ENCODE data around the gene IL15RA.

IL15RA gene

DNA sequence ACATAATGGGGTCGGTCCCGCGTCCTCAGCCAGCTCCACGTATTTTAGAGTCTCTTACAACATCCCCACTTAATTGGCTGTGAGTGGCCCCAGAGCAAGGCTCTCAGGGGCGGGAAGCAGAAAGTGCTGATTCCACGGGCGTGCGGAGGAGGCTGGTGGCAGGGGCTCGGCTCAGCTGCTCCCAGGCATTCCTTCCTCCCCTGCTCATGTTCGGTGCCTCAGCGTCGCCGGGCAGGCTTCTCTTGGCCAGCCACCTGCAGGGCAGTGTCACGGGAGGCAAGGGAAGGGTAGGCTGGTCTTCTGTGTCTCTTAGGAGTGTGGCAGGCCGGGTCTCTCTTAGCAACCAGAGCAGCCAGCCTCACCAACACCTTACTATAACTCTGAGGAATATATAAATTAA is 33.8 kb downstream of the IL15RA start:
- ChIA-PET POLR2A (no interaction called here), CTCF (no interaction called here)
- DNase-seq (ENCODE audit: extremely low spot score): no peak
- no peak for TF ChIP-seq CTCF (IDR thresholded peaks at IDR 0.05; ENCODE audit: control extremely low read depth, extremely low read depth, low read depth, missing control alignments)

- ChIA-PET POLR2A (no interaction called here), CTCF (interaction anchor here (1.1 kb wide), 1 partner anchor 34 kb away, joined by 4 read pairs; no protein-coding TSS in a partner anchor)
Observed at GRCh38 chr10:5942474-5942873, 34.9 kb downstream of the IL15RA start.

GRCh38 chr10:5942001-5942400 is 35.3 kb downstream of the IL15RA start:
- POLR2A ChIA-PET: no interaction called here
- no peak for DNase-seq (ENCODE audit: extremely low spot score)
- no peak for TF ChIP-seq CTCF (IDR thresholded peaks at IDR 0.05; ENCODE audit: control extremely low read depth, extremely low read depth, low read depth, missing control alignments)
- CTCF ChIA-PET: interaction anchor here (1.1 kb wide), 1 partner anchor 34 kb away, joined by 4 read pairs; no protein-coding TSS in a partner anchor

More at GRCh38 chr10:5942474-5942873, 34.9 kb downstream of the IL15RA start:
- no peak for TF ChIP-seq CTCF (IDR thresholded peaks at IDR 0.05; ENCODE audit: control extremely low read depth, extremely low read depth, low read depth, missing control alignments)
- DNase-seq (ENCODE audit: extremely low spot score): no peak

DNA sequence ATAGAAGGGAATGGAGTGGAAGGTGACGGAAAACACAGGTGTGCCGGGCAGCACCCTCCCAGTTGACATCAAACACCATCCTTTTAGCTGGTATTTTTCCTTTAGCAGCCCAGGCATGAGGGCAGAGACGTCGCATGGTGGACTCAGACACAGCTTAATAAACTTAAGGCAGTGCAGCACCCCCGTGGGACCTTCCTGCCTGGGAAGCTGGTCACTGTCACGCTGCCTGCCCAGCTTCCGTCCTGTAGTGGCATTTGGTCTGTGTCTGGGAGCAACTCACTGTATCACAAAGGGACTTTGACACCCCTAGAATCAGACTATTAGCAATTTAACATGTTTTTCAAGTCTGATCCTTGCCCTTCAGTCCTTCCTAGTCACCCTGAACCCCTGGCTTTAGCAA is 35.8 kb downstream of the IL15RA start:
- no peak for DNase-seq (ENCODE audit: extremely low spot score)
- TF ChIP-seq CTCF (IDR thresholded peaks at IDR 0.05; ENCODE audit: control extremely low read depth, extremely low read depth, low read depth, missing control alignments): no peak

DNA sequence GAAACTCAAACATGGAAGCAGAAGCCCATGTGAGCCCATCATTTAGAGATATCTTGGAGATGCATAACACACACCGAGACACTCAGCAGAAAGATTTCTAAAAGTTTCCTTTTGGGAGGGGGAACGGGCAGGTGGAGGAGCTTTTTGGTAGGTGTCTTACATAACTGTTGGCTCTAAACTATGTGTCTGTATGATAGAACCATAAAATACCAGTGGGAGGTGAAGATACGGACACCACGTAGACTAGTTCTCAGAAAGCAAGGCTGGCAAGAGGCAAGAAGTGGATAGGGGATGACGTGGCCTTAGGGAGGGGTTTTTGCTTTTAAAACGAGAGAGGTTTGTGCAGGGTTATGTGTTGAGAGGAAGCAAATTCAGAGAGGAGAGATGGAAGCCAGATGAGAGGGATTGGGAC is 36.5 kb downstream of the IL15RA start:
- ChIA-PET POLR2A (no interaction called here), CTCF (no interaction called here)
- no peak for DNase-seq (ENCODE audit: extremely low spot score)
- no peak for TF ChIP-seq CTCF (IDR thresholded peaks at IDR 0.05; ENCODE audit: control extremely low read depth, extremely low read depth, low read depth, missing control alignments)

More for the DNA sequence above, 35.8 kb downstream of the IL15RA start:
- POLR2A ChIA-PET: no interaction called here
- CTCF ChIA-PET: interaction anchor here (0.6 to 1.1 kb wide), 2 partner anchors 35 to 146 kb away, joined by 3 to 4 read pairs; no protein-coding TSS in a partner anchor

GRCh38 chr10:5938291-5938690 is 39.1 kb downstream of the IL15RA start:
- DNase-seq (ENCODE audit: extremely low spot score): no peak
- POLR2A ChIA-PET: no interaction called here
- no peak for TF ChIP-seq CTCF (IDR thresholded peaks at IDR 0.05; ENCODE audit: control extremely low read depth, extremely low read depth, low read depth, missing control alignments)
- CTCF ChIA-PET: no interaction called here

DNA sequence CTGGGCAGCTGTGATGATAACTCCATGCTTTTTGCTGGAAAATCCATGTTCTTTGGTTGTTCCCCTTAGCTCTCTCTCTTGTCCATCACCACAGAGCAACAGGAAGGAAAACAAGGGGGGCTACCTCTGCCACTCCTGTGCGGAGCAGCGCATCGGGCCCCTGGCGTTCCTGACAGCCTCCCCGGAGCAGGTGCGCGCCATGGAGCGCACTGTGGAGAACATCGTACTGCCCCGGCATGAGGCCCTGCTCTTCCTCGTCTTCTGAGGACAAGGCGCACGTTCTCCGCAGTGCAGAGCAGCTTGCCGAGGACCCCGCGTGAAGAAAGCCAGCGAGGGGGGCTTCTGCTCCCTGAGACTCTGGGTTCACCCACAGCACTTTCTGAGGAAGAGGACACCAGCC is 40.3 kb downstream of the IL15RA start:
- TF ChIP-seq CTCF (IDR thresholded peaks at IDR 0.05; ENCODE audit: control extremely low read depth, extremely low read depth, low read depth, missing control alignments): no peak
- POLR2A ChIA-PET: no interaction called here
- DNase-seq (ENCODE audit: extremely low spot score): no peak
- CTCF ChIA-PET: interaction anchor here (1.2 to 1.3 kb wide), 3 partner anchors 8 to 465 kb away, joined by 3 to 5 read pairs (median 4); no protein-coding TSS in a partner anchor

All from GM10248 (cell line).